Stomach (tissue), 4 donors: ENCODE data around the gene MAEA.

Experiments used
- CTCF ChIP-seq, 7 experiments: fragments of 450-650 bp in 4 of 7; fragments of 200-600 bp in 3 of 7; sonication (generic) in 3 of 7; IDR thresholded peaks; one replicate each; pipeline ENCODE4 v1.5.1; 2016 to 2019; ENCODE audit warnings: antibody characterized with exemption in 7 of 7, control low read depth in 2 of 7, mild to moderate bottlenecking in 1 of 7
- EP300 ChIP-seq: sonication (generic); formaldehyde crosslinking; IDR thresholded peaks from one replicate; pipeline ENCODE4 v1.6.1; 2017; ENCODE audit warnings: antibody characterized with exemption
- POLR2A ChIP-seq, 4 donors: fragments of 450-650 bp; IDR thresholded peaks; one replicate each; pipeline ENCODE4 v1.6.1; 2016; ENCODE audit warnings: antibody characterized with exemption in 4 of 4, control low read depth in 2 of 4, mild to moderate bottlenecking in 1 of 4, moderate library complexity in 1 of 4
- POLR2AphosphoS5 ChIP-seq, 3 donors: sonication (generic); formaldehyde crosslinking; IDR thresholded peaks; one replicate each; pipeline ENCODE4 v1.6.1; 2016; ENCODE audit warnings: antibody characterized with exemption in 3 of 3

- TF ChIP-seq EP300 (no peak), CTCF (IDR thresholded peaks at IDR 0.05) (no peak), POLR2A (IDR thresholded peaks at IDR 0.05) (no peak), POLR2AphosphoS5 (IDR thresholded peaks at IDR 0.05) (peak in 1 of 3 donors; percentile 30)
These were observed 40.5 kb upstream of the MAEA start for GRCh38 chr4:1249148-1249730.
